ENCODE measurements around the gene TCAIM.
"Not testable (repeated sequence)": the region's sequence is repeated elsewhere in the genome, so short reads cannot be mapped to it uniquely, and the experiment has no call there.

Gene TCAIM

DNA sequence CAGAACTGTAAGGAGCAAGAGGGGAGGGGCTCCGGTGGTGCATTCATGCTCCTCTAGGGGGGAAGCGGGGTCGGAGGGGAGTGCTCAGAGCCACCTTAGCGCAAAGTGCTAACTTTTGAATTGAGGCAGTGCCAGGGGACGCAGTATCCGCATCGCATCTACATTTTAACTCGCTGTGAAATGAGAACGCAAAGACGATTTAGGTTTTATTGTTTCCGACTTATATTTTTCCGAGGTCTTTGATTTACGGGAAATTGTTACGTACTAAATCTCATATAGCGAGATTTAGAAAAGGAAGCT, 212 bp downstream of the TCAIM start:
- H3K27ac ChIP-seq: peak overlapping the region; percentile 67; the same call in 1 of the 2 replicates
- H3K4me3 ChIP-seq: peak overlapping the region; percentile 85
- DNase-seq (ENCODE audit: low read depth, low spot score): no peak
- H3K9ac ChIP-seq (ENCODE audit: insufficient read length): peak overlapping the region; percentile 86
- TF ChIP-seq EZH2 (IDR thresholded peaks at IDR 0.05) (no peak), POLR2AphosphoS5 (IDR thresholded peaks at IDR 0.05; ENCODE audit: borderline replicate concordance, low read depth, low read length) (no peak), FOXP2 (optimal IDR thresholded peaks at IDR 0.05; ENCODE audit: control extremely low read depth, extremely low read length, insufficient read depth) (no peak)
- no peaks in the 10 kb centered on the region for H3K9me3 ChIP-seq (ENCODE audit: low read depth, low read length)
- no peaks in the 10 kb centered on the region for H3K36me3 ChIP-seq (ENCODE audit: insufficient read depth, low read length)

DNA sequence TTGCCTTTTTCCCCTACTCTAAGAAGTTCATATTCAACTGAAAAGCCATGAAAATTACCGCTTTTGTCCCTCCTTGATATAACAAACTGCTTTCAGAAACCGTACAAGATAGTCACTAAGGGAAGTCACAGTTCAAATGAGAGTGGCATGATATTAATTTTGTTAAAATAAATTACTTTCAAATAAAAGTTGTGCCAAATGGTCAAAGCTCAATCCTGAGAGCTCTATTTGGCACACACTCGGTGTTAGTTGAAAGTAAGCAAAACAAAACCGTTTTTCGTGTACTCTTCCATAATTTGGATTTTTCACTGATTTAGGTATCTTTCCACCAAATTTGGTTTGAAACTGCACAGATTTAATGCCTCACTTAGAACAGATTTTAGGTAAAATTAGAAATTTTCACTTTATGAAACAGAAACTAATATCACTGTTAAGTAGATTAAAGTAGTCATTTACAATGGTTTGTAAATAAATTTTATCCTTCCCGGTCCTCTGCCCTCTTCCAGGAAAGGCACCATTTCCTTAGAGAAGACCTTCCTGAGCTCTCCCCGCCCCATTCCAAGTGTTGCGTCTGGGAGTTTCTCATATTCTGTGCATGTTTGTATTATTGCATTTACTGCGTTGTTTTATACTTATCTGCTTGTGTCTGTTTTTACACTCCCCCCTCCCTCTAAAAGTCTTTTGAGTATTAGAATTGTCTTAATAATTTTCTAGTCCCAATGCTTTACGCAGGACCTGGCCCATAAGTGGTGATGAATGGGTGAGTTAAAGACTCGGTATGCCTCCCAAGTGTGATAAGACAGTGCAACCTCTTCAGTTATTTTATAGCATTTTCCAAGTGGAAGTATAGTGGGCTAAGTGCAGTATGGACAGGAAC, 853 bp downstream of the TCAIM start:
- Histone ChIP-seq H3K9ac (ENCODE audit: insufficient read length) (peak overlapping the region; percentile 86), H3K4me3 (peak overlapping the region; percentile 85), H3K9me3 (ENCODE audit: low read depth, low read length) (no peaks in the 10 kb centered on the region), H3K27ac (peak overlapping the region; percentile 67; the same call in 1 of the 2 replicates), H3K36me3 (ENCODE audit: insufficient read depth, low read length) (no peaks in the 10 kb centered on the region)
- TF ChIP-seq FOXP2 (optimal IDR thresholded peaks at IDR 0.05; ENCODE audit: control extremely low read depth, extremely low read length, insufficient read depth) (no peak), POLR2AphosphoS5 (IDR thresholded peaks at IDR 0.05; ENCODE audit: borderline replicate concordance, low read depth, low read length) (no peak), EZH2 (IDR thresholded peaks at IDR 0.05) (no peak)
- no peak for DNase-seq (ENCODE audit: low read depth, low spot score)

DNA sequence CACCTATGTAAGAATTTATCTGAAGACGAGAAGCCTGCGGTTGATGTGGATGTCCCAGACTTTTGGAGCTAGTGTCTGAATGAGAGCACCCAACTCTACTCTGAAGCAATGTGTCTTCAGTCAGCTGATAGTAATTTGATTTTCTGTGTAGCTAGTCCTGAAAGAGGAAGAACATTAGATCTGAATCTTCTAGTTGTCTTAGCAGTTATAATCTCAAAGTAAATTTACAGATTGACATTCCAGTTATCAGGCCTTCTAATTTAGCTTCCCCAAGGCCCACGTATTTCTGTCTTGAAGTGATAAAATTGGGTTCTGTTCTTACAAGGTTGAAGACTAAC, 1.5 kb downstream of the TCAIM start:
- peak overlapping the region; percentile 85 for H3K4me3 ChIP-seq
- H3K27ac ChIP-seq: no peak overlapping the region
- H3K36me3 ChIP-seq (ENCODE audit: insufficient read depth, low read length): no peaks in the 10 kb centered on the region
- H3K9me3 ChIP-seq (ENCODE audit: low read depth, low read length): no peaks in the 10 kb centered on the region
- DNase-seq (ENCODE audit: low read depth, low spot score): no peak
- H3K9ac ChIP-seq (ENCODE audit: insufficient read length): no peak overlapping the region
- TF ChIP-seq POLR2AphosphoS5 (IDR thresholded peaks at IDR 0.05; ENCODE audit: borderline replicate concordance, low read depth, low read length): no peak
- no peak for TF ChIP-seq FOXP2 (optimal IDR thresholded peaks at IDR 0.05; ENCODE audit: control extremely low read depth, extremely low read length, insufficient read depth)
- TF ChIP-seq EZH2 (IDR thresholded peaks at IDR 0.05): no peak

DNA sequence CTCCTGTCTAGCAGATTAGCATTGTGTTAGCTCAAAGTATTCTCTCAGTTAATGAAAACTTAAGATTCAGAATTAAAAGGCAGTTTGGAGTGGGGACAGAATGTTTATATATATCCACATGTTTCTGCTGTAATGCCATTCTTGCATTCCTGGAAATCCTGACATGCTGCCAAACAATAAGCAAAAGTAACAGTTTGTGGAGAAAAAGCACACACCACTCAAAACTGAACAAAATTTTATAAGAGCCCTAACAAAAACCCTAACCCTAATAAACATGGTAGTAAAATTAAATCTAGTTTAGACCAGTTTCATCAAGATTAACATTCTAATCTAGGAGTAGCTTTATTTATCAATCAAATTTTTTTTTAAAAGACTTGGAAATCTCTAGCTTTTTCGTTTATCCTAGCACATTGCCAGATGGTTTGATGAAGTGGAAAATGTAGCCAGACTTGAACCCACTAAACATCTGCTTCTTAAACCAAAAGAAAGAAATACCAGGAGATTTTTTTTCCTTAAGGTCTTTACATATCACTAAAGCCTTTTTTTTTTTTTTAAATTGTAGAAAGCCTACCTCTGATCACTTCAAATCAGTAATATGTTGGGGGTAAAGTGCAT, 3.7 kb downstream of the TCAIM start:
- TF ChIP-seq EZH2 (IDR thresholded peaks at IDR 0.05): no peak
- no peak for TF ChIP-seq FOXP2 (optimal IDR thresholded peaks at IDR 0.05; ENCODE audit: control extremely low read depth, extremely low read length, insufficient read depth)
- no peak for TF ChIP-seq POLR2AphosphoS5 (IDR thresholded peaks at IDR 0.05; ENCODE audit: borderline replicate concordance, low read depth, low read length)
- Histone ChIP-seq H3K9ac (ENCODE audit: insufficient read length) (no peak overlapping the region), H3K4me3 (no peak overlapping the region), H3K36me3 (ENCODE audit: insufficient read depth, low read length) (no peaks in the 10 kb centered on the region), H3K27ac (no peak overlapping the region; the same call in 1 of the 2 replicates), H3K9me3 (ENCODE audit: low read depth, low read length) (no peaks in the 10 kb centered on the region)
- DNase-seq (ENCODE audit: low read depth, low spot score): no peak

DNA sequence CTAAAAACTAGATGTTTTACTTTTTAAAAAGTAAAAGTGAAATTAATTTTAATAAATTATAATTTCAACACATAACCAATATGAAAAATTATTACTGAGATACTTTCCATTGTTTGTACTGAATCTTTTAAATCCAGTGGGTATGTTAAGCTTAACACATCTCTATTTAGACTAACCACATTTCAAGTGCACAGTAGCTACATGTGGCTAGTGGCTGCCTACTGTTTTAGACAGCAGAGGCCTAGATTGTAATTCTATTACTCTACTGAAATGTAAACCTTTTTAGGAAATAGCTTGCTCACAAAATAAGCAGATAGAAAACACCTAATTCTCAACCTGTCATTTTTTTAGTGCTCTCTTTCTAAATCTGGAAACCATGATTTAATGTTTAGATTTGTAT, 4.9 kb downstream of the TCAIM start:
- no peak for TF ChIP-seq EZH2 (IDR thresholded peaks at IDR 0.05)
- TF ChIP-seq POLR2AphosphoS5 (IDR thresholded peaks at IDR 0.05; ENCODE audit: borderline replicate concordance, low read depth, low read length): no peak
- no peak for TF ChIP-seq FOXP2 (optimal IDR thresholded peaks at IDR 0.05; ENCODE audit: control extremely low read depth, extremely low read length, insufficient read depth)
- H3K27ac ChIP-seq: no peak overlapping the region
- no peaks in the 10 kb centered on the region for H3K9me3 ChIP-seq (ENCODE audit: low read depth, low read length)
- H3K36me3 ChIP-seq (ENCODE audit: insufficient read depth, low read length): no peaks in the 10 kb centered on the region
- no peak for DNase-seq (ENCODE audit: low read depth, low spot score)
- no peak overlapping the region for H3K4me3 ChIP-seq
- no peak overlapping the region for H3K9ac ChIP-seq (ENCODE audit: insufficient read length)

DNA sequence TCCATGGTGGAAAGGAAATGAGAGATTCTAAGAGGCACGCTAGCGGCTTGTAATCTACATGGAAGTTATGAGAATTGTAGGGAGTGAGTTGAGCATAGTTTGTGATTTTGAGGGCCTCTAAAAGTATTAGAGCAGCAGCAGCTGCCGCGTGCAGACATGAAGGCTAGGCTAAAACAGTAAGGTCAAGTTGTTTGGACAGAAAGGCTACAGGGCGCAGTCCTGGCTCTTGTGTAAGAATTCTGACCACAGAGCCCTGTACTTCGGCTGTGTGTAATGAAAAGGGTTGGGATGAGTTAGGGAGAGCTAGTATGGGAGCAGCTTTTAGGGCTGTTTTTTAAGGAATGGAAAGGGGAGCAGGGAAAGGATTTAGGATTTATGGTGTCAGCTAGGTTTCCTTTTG, 8.0 kb downstream of the TCAIM start:
- H3K36me3 ChIP-seq (ENCODE audit: insufficient read depth, low read length); DNase-seq (ENCODE audit: low read depth, low spot score); H3K4me3 ChIP-seq; H3K9ac ChIP-seq (ENCODE audit: insufficient read length); H3K27ac ChIP-seq; H3K9me3 ChIP-seq (ENCODE audit: low read depth, low read length): not testable (repeated sequence)

DNA sequence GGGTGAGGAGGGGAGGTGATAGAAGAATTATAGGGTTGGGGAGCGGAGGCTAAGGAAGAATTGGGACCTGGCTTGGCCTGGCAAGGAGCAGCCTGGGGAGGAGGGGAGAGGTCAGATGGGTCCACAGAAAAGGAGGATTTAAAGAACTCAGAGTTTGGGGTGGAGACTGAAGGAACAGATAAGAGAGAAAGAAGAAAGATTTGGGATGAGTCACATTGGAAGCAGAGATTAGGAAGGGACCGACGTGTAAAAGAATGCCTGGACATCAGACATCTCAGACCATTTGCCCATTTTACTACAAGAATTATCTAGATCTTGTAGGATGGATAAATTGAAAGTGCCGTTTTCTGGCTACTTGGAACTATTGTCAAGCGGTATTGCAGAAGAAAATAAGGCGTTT, 10.4 kb downstream of the TCAIM start:
- TF ChIP-seq FOXP2 (optimal IDR thresholded peaks at IDR 0.05; ENCODE audit: control extremely low read depth, extremely low read length, insufficient read depth) (no peak), POLR2AphosphoS5 (IDR thresholded peaks at IDR 0.05; ENCODE audit: borderline replicate concordance, low read depth, low read length) (no peak), EZH2 (IDR thresholded peaks at IDR 0.05) (no peak)
- no peaks in the 10 kb centered on the region for H3K9me3 ChIP-seq (ENCODE audit: low read depth, low read length)
- H3K4me3 ChIP-seq: no peak overlapping the region
- DNase-seq (ENCODE audit: low read depth, low spot score): no peak
- peaks cover 3% of the 10 kb centered on the region; the same call in 1 of the 2 replicates for H3K36me3 ChIP-seq (ENCODE audit: insufficient read depth, low read length)
- no peak overlapping the region for H3K9ac ChIP-seq (ENCODE audit: insufficient read length)
- H3K27ac ChIP-seq: no peak overlapping the region

DNA sequence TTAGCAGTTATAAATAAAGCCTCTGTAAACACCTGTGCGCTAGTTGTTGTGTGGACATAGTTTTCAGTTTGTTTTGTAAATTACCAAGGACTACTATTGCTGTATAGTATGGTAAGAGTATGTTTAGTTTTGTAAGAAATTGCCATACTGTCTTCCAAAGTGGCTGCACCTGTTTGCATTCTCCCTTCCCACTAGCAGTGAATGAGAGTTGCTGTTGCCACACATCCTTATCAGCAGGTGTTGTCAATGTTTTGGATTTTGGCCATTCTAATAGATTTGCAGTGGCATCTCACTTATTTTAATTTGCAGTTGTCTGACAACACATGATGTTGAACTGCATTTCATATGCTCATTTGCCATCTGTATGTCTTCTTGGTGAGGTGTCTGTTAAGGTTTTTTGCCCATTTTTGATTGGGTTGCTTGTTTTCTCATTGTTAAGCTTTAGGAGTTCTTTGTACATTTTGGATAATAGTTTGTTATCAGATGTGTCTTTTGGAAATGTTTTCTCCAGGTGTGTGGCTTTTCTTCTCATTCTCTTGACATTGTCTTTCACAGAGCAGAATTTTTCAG, 14.9 kb downstream of the TCAIM start:
- Histone ChIP-seq H3K4me3 (no peak overlapping the region), H3K27ac (no peak overlapping the region)
- TF ChIP-seq POLR2AphosphoS5 (IDR thresholded peaks at IDR 0.05; ENCODE audit: borderline replicate concordance, low read depth, low read length) (no peak), EZH2 (IDR thresholded peaks at IDR 0.05) (no peak), FOXP2 (optimal IDR thresholded peaks at IDR 0.05; ENCODE audit: control extremely low read depth, extremely low read length, insufficient read depth) (no peak)

More for the DNA sequence above, 14.9 kb downstream of the TCAIM start:
- DNase-seq (ENCODE audit: low read depth, low spot score): no peak
- Histone ChIP-seq H3K9ac (ENCODE audit: insufficient read length) (no peak overlapping the region), H3K9me3 (ENCODE audit: low read depth, low read length) (no peaks in the 10 kb centered on the region), H3K36me3 (ENCODE audit: insufficient read depth, low read length) (peaks cover 3% of the 10 kb centered on the region; the same call in 1 of the 2 replicates)
